Prostate gland (tissue), 2 donors: ENCODE measurements around the gene CDH22. TPM values are rescaled to one million over a fixed set of nuclear protein-coding genes. Genes with fewer than 3 reads are reported as not detected.

Experiments used
- DNase-seq: peaks from one replicate; pipeline ENCODE4 v3.0.0-alpha.2; 2019; ENCODE audit warnings: low spot score
- H3K27ac ChIP-seq, 2 donors: fragments of 200-600 bp; sonication (generic); 2 replicates each; pipeline ENCODE4 v1.5.1; 2017 to 2019
- H3K27me3 ChIP-seq: fragments of 200-600 bp; sonication (generic); replicated peaks from 2 replicates; pipeline ENCODE4 v1.5.1; 2019; ENCODE audit not compliant: insufficient read depth
- H3K36me3 ChIP-seq, 2 donors: fragments of 200-600 bp; sonication (generic); 1 replicate in 1 of 2; 2 replicates in 1 of 2; pipeline versions ENCODE4 v1.5.1 to v1.8.1; 2017 to 2019
- H3K4me1 ChIP-seq: fragments of 200-600 bp; sonication (generic); replicated peaks from 2 replicates; pipeline ENCODE4 v1.5.1; 2019
- H3K4me3 ChIP-seq, 2 donors: fragments of 200-600 bp; sonication (generic); 2 replicates each; pipeline ENCODE4 v1.5.1; 2017 to 2019
- H3K9me3 ChIP-seq: fragments of 200-600 bp; sonication (generic); 2 replicates; pipeline ENCODE4 v1.5.1; 2017
- POLR2A ChIP-seq: fragments of 450-650 bp; IDR thresholded peaks from one replicate; pipeline ENCODE4 v1.6.1; 2016; ENCODE audit warnings: antibody characterized with exemption, mild to moderate bottlenecking
- POLR2AphosphoS5 ChIP-seq: sonication (generic); formaldehyde crosslinking; IDR thresholded peaks from one replicate; pipeline ENCODE4 v1.6.1; 2017; ENCODE audit warnings: antibody characterized with exemption
- WGBS: methylation state at CpG from one replicate; pipeline ENCODE4 v1.1.5; 2018; 5-methylcytosine and 5-hydroxymethylcytosine counted together
- intact Hi-C: fragments of 100-400 bp; cut with DNase I; formaldehyde crosslinking; loops from one replicate; pipeline ENCODE4 v1.14.2; 2022
- total RNA-seq, 2 donors: library from RNA; depleted of rRNA; stranded (reverse); fragments of >200 nt; gene quantifications; one replicate each; pipeline ENCODE4 v1.1.0, GENCODE V29; 2016
- TF ChIP-seq, protein P1 (sequence below), 4 experiments: fragments of 200-600 bp in 2 of 4; fragments of 450-650 bp in 2 of 4; sonication (generic) in 2 of 4; IDR thresholded peaks; 1 replicate in 3 of 4; 2 replicates in 1 of 4; pipeline ENCODE4 v1.5.1; 2016 to 2019; ENCODE audit warnings: antibody characterized with exemption in 4 of 4, mild to moderate bottlenecking in 2 of 4, moderate library complexity in 2 of 4

Gene CDH22
- total RNA-seq, 2 donors from 2014 or later, result 1.9 to 3.3 TPM

DNA sequence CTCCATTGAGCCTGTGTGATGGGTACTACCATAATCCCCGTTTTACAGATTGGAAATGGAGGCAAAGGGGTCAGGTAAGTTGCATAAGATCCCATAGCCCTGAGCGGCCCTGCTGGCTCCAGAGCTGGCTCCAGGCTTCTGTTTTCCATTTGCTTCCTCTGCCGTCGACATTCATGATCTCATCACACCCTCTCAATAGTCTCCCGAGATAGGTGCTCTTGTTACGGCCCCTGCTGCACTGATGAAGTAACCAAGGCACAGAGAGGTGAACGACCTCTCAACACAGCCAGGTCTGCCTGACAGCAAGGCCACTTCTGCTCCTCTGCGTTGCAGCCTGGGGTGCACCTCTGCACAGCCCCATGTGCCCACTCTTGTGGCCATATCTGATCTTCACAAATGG lies 16.9 kb downstream of the CDH22 start:
- Histone ChIP-seq H3K27ac (no peak overlapping the region), H3K9me3 (no peaks in the 10 kb centered on the region), H3K4me1 (no peaks in the 10 kb centered on the region), H3K36me3 (no peaks in the 10 kb centered on the region), H3K27me3 (peaks cover under 1% of the 10 kb centered on the region), H3K4me3 (no peak overlapping the region)
- intact Hi-C loops, result no loop called here
- 63% methylated on average over 8 of the region's 8 CpGs for WGBS
- TF ChIP-seq POLR2A (no peak), POLR2AphosphoS5 (no peak)
- TF ChIP-seq, protein P1, sequence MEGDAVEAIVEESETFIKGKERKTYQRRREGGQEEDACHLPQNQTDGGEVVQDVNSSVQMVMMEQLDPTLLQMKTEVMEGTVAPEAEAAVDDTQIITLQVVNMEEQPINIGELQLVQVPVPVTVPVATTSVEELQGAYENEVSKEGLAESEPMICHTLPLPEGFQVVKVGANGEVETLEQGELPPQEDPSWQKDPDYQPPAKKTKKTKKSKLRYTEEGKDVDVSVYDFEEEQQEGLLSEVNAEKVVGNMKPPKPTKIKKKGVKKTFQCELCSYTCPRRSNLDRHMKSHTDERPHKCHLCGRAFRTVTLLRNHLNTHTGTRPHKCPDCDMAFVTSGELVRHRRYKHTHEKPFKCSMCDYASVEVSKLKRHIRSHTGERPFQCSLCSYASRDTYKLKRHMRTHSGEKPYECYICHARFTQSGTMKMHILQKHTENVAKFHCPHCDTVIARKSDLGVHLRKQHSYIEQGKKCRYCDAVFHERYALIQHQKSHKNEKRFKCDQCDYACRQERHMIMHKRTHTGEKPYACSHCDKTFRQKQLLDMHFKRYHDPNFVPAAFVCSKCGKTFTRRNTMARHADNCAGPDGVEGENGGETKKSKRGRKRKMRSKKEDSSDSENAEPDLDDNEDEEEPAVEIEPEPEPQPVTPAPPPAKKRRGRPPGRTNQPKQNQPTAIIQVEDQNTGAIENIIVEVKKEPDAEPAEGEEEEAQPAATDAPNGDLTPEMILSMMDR (IDR thresholded peaks at IDR 0.05), result no peak
- no peak for DNase-seq

DNA sequence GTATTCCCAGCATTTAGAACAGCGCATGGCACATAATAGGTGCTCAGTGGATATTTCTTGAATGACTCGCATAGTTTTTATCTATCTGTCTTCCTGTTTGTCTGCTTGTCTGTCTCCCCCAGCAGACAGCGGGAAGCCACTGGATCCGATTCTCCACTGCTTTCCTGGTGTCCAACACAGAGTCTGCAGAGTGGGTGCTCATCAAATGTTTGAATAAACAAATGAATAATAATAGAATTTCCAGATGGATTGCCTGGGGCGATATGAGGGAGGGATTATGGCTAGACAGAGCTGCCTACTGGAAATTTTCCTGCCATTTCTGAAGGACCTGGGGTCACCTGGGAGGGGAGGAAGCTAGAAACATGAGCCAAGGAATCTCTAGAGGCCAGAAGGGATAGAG lies 18.9 kb downstream of the CDH22 start:
- 71% methylated on average over 5 of the region's 5 CpGs for WGBS
- Histone ChIP-seq H3K27ac (no peak overlapping the region), H3K4me1 (no peaks in the 10 kb centered on the region), H3K27me3 (peaks cover 3% of the 10 kb centered on the region), H3K9me3 (no peaks in the 10 kb centered on the region), H3K4me3 (no peak overlapping the region), H3K36me3 (no peaks in the 10 kb centered on the region)
- DNase-seq, result no peak
- TF ChIP-seq POLR2A, result no peak
- no peak for TF ChIP-seq POLR2AphosphoS5
- TF ChIP-seq, protein P1 (IDR thresholded peaks at IDR 0.05), result no peak
- intact Hi-C loops, result no loop called here

- no peaks in the 10 kb centered on the region for H3K36me3 ChIP-seq
- H3K9me3 ChIP-seq, result no peaks in the 10 kb centered on the region
- H3K4me1 ChIP-seq, result no peaks in the 10 kb centered on the region
- no peak overlapping the region for H3K4me3 ChIP-seq
- WGBS, result 86% methylated on average over 7 of the region's 7 CpGs
- DNase-seq, result no peak
- peaks cover 3% of the 10 kb centered on the region for H3K27me3 ChIP-seq
- TF ChIP-seq, protein P1 (IDR thresholded peaks at IDR 0.05), result no peak
- TF ChIP-seq POLR2AphosphoS5 (no peak), POLR2A (no peak)
- no peak overlapping the region for H3K27ac ChIP-seq
- intact Hi-C loops, result no loop called here
These were observed 21.3 kb downstream of the CDH22 start for GRCh38 chr20:46286977-46287376.

DNA sequence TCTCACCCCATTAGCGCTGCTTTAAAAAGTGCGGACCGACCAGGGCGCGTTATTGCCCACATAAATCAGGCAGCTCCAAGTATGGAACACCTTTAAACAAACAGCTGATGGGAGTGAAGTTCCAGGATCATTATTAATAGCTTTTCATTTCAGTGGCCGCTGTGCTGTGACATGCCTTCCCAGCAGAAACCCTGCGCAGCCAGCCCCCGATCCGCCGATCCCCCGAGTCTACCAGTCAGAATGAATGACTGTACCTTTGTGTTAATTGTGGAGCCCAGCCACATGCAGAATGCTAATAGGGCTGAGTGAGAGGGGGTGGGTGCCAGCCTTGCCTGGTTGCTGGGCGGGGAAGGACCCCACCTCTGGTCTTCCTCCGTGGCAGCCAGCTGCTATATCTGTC lies 21.9 kb downstream of the CDH22 start:
- no peak overlapping the region for H3K27ac ChIP-seq
- H3K4me1 ChIP-seq, result no peaks in the 10 kb centered on the region
- no peak overlapping the region for H3K4me3 ChIP-seq
- no peak for DNase-seq
- WGBS, result 39% methylated on average over 13 of the region's 13 CpGs
- TF ChIP-seq POLR2AphosphoS5 (no peak), POLR2A (no peak)
- TF ChIP-seq, protein P1 (IDR thresholded peaks at IDR 0.05), result no peak
- no peaks in the 10 kb centered on the region for H3K36me3 ChIP-seq
- H3K27me3 ChIP-seq, result peaks cover 3% of the 10 kb centered on the region
- intact Hi-C loops, result no loop called here
- H3K9me3 ChIP-seq, result no peaks in the 10 kb centered on the region

DNA sequence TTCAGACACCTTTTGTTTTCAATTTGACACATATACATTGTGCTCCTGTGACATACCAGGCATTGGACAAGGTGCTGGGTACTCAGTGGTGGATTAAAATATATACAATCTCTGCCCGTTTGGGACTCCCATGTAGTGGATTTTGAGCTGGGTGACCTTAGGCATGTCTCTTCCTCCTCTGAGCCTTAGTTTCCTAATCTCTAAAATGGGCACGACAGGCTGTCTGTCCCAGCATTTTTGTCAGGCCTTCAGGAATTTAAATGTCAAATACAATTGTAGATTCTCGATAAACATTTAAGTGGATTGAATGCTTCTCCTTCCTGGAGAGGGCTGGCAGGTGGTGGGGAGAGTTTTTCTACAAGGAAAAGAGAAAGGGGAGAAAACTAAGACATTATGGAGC lies 22.6 kb downstream of the CDH22 start:
- TF ChIP-seq POLR2AphosphoS5 (no peak), POLR2A (no peak)
- TF ChIP-seq, protein P1 (IDR thresholded peaks at IDR 0.05), result no peak
- H3K9me3 ChIP-seq, result no peaks in the 10 kb centered on the region
- DNase-seq, result no peak
- H3K4me3 ChIP-seq, result no peak overlapping the region
- intact Hi-C loops, result no loop called here
- 76% methylated on average over 3 of the region's 3 CpGs for WGBS
- no peaks in the 10 kb centered on the region for H3K4me1 ChIP-seq
- no peak overlapping the region for H3K27ac ChIP-seq
- peaks cover 3% of the 10 kb centered on the region for H3K27me3 ChIP-seq
- H3K36me3 ChIP-seq, result no peaks in the 10 kb centered on the region
